WTC11 (cell line): ENCODE data around the gene RETREG2. TPM values are rescaled to one million over a fixed set of nuclear protein-coding genes. Genes with fewer than 3 reads are reported as not detected.

Source experiments
- ATAC-seq: fragments of 200-7000 bp; cut with Tn5 transposase; 2 replicates; pipeline ENCODE4 v1.10.0; 2021; ENCODE audit warnings: mild to moderate bottlenecking, moderate library complexity
- CTCF ChIA-PET: fragments of 300-600 bp; sonication (Branson Sonifier 250); formaldehyde crosslinking; loops from one replicate; lab custom pipeline; 2021; ENCODE audit warnings: antibody characterized with exemption; lab: Charles Lee
- POLR2A ChIA-PET: fragments of 350-600 bp; sonication (Branson Sonifier 250); formaldehyde crosslinking; loops from one replicate; lab custom pipeline; 2021; ENCODE audit warnings: antibody characterized with exemption; lab: Charles Lee
- DNase-seq: peaks from one replicate; pipeline ENCODE4 v3.0.0; 2021; ENCODE audit warnings: low spot score
- H3K27ac Mint-ChIP-seq: 2 replicates; pipeline ENCODE4 v1.8.0; 2021; ENCODE audit warnings: mixed read lengths
- H3K27me3 Mint-ChIP-seq: 2 replicates; pipeline ENCODE4 v1.8.0; 2021; ENCODE audit warnings: low read depth, mild to moderate bottlenecking, moderate library complexity, mixed read lengths
- H3K36me3 Mint-ChIP-seq: 2 replicates; pipeline ENCODE4 v1.8.0; 2021; ENCODE audit warnings: mixed read lengths
- H3K4me1 Mint-ChIP-seq: 2 replicates; pipeline ENCODE4 v1.8.0; 2022; ENCODE audit warnings: mixed read lengths
- H3K4me3 Mint-ChIP-seq: 2 replicates; pipeline ENCODE4 v1.8.0; 2021; ENCODE audit warnings: mild to moderate bottlenecking, moderate library complexity, mixed read lengths
- H3K9me3 Mint-ChIP-seq: 2 replicates; pipeline ENCODE4 v1.8.0; 2021; ENCODE audit warnings: mixed read lengths
- ARID4B ChIP-seq: sonication (generic); formaldehyde crosslinking; IDR thresholded peaks from 2 replicates; pipeline ENCODE4 v1.8.0; 2023; ENCODE audit warnings: missing genetic modification reagents, mild to moderate bottlenecking, borderline replicate concordance
- ATF6 ChIP-seq: sonication (generic); formaldehyde crosslinking; IDR thresholded peaks from 2 replicates; pipeline ENCODE4 v1.8.1; 2023; ENCODE audit warnings: mild to moderate bottlenecking, missing genetic modification reagents
- ESRRA ChIP-seq: sonication (generic); formaldehyde crosslinking; IDR thresholded peaks from 2 replicates; pipeline ENCODE4 v1.8.1; 2022; ENCODE audit warnings: mild to moderate bottlenecking, missing genetic modification reagents, borderline replicate concordance
- GTF2I ChIP-seq: fragments of 250-450 bp; sonication (Bioruptor Pico); conservative IDR thresholded peaks from 2 replicates; pipeline ENCODE4 v1.4.0; 2021; ENCODE audit warnings: mild to moderate bottlenecking
- HMGA2 ChIP-seq: fragments of 250-450 bp; sonication (Bioruptor Pico); IDR thresholded peaks from 2 replicates; pipeline ENCODE4 v1.4.0; 2021; ENCODE audit warnings: mild to moderate bottlenecking, moderate library complexity
- IRF2 ChIP-seq: sonication (generic); formaldehyde crosslinking; IDR thresholded peaks from 2 replicates; pipeline ENCODE4 v1.8.0; 2022; ENCODE audit warnings: low read depth, missing genetic modification reagents, borderline replicate concordance
- JAZF1 ChIP-seq: fragments of 250-450 bp; sonication (Bioruptor Pico); IDR thresholded peaks from 2 replicates; pipeline ENCODE4 v1.9.0; 2021; ENCODE audit warnings: moderate library complexity, mild to moderate bottlenecking, inconsistent platforms
- KAT7 ChIP-seq: sonication (generic); formaldehyde crosslinking; IDR thresholded peaks from 2 replicates; pipeline ENCODE4 v1.8.1; 2023; ENCODE audit warnings: missing genetic modification reagents, mild to moderate bottlenecking, borderline replicate concordance
- NFATC4 ChIP-seq: fragments of 250-450 bp; sonication (Bioruptor Pico); IDR thresholded peaks from 2 replicates; pipeline ENCODE4 v1.9.0; 2021; ENCODE audit warnings: mild to moderate bottlenecking
- SOX15 ChIP-seq: fragments of 250-450 bp; sonication (Bioruptor Pico); IDR thresholded peaks from 2 replicates; pipeline ENCODE4 v1.9.0; 2021; ENCODE audit warnings: mild to moderate bottlenecking
- ZNF121 ChIP-seq: sonication (generic); formaldehyde crosslinking; IDR thresholded peaks from 2 replicates; pipeline ENCODE4 v1.8.0; 2023; ENCODE audit warnings: missing genetic modification reagents
- ZNF138 ChIP-seq: sonication (generic); formaldehyde crosslinking; conservative IDR thresholded peaks from 2 replicates; pipeline ENCODE4 v1.8.1; 2022; ENCODE audit warnings: mild to moderate bottlenecking, moderate library complexity, missing genetic modification reagents
- ZNF281 ChIP-seq: sonication (generic); formaldehyde crosslinking; IDR thresholded peaks from 2 replicates; pipeline ENCODE4 v1.8.0; 2023; ENCODE audit warnings: mild to moderate bottlenecking, missing genetic modification reagents
- ZNF416 ChIP-seq: fragments of 250-450 bp; sonication (Bioruptor Pico); IDR thresholded peaks from 2 replicates; pipeline ENCODE4 v1.9.0; 2021; ENCODE audit warnings: mild to moderate bottlenecking, inconsistent platforms
- ZNF671 ChIP-seq: fragments of 250-450 bp; sonication (Bioruptor Pico); IDR thresholded peaks from 2 replicates; pipeline ENCODE4 v1.8.0; 2021; ENCODE audit warnings: mild to moderate bottlenecking
- total RNA-seq: library from RNA; stranded (reverse); gene quantifications from 3 replicates; pipeline ENCODE4 v1.2.3, GENCODE V29; 2021
- TF ChIP-seq, protein P1 (sequence below): sonication (generic); formaldehyde crosslinking; IDR thresholded peaks from 2 replicates; pipeline ENCODE4 v1.8.0; 2022; ENCODE audit warnings: missing genetic modification reagents
- TF ChIP-seq, protein P2 (sequence below): fragments of 250-450 bp; sonication (Bioruptor Pico); IDR thresholded peaks from 2 replicates; pipeline ENCODE4 v1.9.0; 2021; ENCODE audit warnings: moderate library complexity, mild to moderate bottlenecking, inconsistent platforms, borderline replicate concordance
- TF ChIP-seq, protein P3 (sequence below): sonication (generic); formaldehyde crosslinking; IDR thresholded peaks from 2 replicates; pipeline ENCODE4 v1.8.1; 2023; ENCODE audit warnings: mild to moderate bottlenecking, missing genetic modification reagents, borderline replicate concordance

RETREG2 gene
- total RNA-seq, 1 experiment from 2014 or later: 60.2 TPM

DNA sequence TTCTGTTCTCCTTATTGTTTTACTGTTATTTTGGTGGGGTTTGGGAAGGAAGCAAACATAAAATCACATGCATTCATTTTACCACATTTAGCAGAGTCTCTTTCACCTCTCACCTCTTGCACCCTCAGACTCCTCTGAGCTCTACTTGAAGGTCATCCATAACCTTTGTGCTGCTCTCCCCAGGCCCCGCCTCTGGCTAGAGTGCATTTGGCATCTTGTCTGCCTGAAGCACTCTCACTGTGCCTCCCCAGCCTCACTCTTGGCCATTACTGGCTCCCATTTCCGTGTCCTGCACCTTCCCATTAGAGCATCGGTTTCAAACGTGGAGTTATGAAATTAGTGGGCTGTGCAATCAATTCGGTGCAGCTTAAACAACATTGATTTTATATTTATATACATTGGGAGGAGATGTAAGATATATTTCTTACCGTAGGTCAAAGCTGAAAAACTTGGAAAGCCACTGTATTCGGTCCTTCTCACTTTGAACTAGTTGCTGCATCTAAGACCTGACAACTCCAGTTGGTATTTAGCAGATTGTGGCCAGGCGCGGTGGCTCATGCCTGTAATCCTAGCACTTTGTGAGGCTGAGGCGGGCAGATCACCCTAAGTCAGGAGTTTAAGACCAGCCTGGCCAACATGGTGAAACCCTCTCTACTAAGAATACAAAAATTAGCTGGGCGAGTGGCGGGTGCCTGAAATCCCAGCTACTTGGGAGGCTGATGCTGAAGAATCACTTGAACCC, 21.6 kb downstream of the RETREG2 start:
- ChIA-PET CTCF (interaction anchor here (1.6 to 2.0 kb wide), 2 partner anchors 95 to 219 kb away, joined by 3 to 6 read pairs; no protein-coding TSS in a partner anchor), POLR2A (interaction anchor here (0.6 kb wide), 1 partner anchor 189 kb away, joined by 3 read pairs; no protein-coding TSS in a partner anchor)
- DNase-seq: no peak
- TF ChIP-seq, protein P1, sequence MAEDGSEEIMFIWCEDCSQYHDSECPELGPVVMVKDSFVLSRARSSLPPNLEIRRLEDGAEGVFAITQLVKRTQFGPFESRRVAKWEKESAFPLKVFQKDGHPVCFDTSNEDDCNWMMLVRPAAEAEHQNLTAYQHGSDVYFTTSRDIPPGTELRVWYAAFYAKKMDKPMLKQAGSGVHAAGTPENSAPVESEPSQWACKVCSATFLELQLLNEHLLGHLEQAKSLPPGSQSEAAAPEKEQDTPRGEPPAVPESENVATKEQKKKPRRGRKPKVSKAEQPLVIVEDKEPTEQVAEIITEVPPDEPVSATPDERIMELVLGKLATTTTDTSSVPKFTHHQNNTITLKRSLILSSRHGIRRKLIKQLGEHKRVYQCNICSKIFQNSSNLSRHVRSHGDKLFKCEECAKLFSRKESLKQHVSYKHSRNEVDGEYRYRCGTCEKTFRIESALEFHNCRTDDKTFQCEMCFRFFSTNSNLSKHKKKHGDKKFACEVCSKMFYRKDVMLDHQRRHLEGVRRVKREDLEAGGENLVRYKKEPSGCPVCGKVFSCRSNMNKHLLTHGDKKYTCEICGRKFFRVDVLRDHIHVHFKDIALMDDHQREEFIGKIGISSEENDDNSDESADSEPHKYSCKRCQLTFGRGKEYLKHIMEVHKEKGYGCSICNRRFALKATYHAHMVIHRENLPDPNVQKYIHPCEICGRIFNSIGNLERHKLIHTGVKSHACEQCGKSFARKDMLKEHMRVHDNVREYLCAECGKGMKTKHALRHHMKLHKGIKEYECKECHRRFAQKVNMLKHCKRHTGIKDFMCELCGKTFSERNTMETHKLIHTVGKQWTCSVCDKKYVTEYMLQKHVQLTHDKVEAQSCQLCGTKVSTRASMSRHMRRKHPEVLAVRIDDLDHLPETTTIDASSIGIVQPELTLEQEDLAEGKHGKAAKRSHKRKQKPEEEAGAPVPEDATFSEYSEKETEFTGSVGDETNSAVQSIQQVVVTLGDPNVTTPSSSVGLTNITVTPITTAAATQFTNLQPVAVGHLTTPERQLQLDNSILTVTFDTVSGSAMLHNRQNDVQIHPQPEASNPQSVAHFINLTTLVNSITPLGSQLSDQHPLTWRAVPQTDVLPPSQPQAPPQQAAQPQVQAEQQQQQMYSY (CRISPR knock-in tag): no peak
- no peak for TF ChIP-seq ESRRA
- no peak for TF ChIP-seq ATF6
- no peak for TF ChIP-seq ARID4B (CRISPR knock-in tag)
- TF ChIP-seq ZNF416 (CRISPR knock-in tag): no peak
- TF ChIP-seq NFATC4 (CRISPR knock-in tag): no peak
- TF ChIP-seq ZNF138 (CRISPR knock-in tag): no peak
- TF ChIP-seq, protein P2, sequence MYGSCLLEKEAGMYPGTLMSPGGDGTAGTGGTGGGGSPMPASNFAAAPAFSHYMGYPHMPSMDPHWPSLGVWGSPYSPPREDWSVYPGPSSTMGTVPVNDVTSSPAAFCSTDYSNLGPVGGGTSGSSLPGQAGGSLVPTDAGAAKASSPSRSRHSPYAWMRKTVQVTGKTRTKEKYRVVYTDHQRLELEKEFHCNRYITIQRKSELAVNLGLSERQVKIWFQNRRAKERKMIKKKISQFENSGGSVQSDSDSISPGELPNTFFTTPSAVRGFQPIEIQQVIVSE (CRISPR knock-in tag): no peak
- no peak for TF ChIP-seq KAT7 (CRISPR knock-in tag)
- no peak for TF ChIP-seq ZNF121 (CRISPR knock-in tag)
- TF ChIP-seq SOX15 (CRISPR knock-in tag): no peak
- no peak for TF ChIP-seq HMGA2 (CRISPR knock-in tag)
- no peak for TF ChIP-seq JAZF1 (CRISPR knock-in tag)
- TF ChIP-seq, protein P3, sequence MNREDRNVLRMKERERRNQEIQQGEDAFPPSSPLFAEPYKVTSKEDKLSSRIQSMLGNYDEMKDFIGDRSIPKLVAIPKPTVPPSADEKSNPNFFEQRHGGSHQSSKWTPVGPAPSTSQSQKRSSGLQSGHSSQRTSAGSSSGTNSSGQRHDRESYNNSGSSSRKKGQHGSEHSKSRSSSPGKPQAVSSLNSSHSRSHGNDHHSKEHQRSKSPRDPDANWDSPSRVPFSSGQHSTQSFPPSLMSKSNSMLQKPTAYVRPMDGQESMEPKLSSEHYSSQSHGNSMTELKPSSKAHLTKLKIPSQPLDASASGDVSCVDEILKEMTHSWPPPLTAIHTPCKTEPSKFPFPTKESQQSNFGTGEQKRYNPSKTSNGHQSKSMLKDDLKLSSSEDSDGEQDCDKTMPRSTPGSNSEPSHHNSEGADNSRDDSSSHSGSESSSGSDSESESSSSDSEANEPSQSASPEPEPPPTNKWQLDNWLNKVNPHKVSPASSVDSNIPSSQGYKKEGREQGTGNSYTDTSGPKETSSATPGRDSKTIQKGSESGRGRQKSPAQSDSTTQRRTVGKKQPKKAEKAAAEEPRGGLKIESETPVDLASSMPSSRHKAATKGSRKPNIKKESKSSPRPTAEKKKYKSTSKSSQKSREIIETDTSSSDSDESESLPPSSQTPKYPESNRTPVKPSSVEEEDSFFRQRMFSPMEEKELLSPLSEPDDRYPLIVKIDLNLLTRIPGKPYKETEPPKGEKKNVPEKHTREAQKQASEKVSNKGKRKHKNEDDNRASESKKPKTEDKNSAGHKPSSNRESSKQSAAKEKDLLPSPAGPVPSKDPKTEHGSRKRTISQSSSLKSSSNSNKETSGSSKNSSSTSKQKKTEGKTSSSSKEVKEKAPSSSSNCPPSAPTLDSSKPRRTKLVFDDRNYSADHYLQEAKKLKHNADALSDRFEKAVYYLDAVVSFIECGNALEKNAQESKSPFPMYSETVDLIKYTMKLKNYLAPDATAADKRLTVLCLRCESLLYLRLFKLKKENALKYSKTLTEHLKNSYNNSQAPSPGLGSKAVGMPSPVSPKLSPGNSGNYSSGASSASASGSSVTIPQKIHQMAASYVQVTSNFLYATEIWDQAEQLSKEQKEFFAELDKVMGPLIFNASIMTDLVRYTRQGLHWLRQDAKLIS (CRISPR knock-in tag): no peak
- TF ChIP-seq IRF2: no peak
- no peak for TF ChIP-seq ZNF671
- no peak for TF ChIP-seq GTF2I (CRISPR knock-in tag)
- TF ChIP-seq ZNF281 (CRISPR knock-in tag): no peak
- no peak for ATAC-seq
- H3K36me3 Mint-ChIP-seq: no peaks in the 10 kb centered on the region
- no peak overlapping the region for H3K4me3 Mint-ChIP-seq
- peaks cover 11% of the 10 kb centered on the region for H3K27me3 Mint-ChIP-seq
- peaks cover 8% of the 10 kb centered on the region for H3K4me1 Mint-ChIP-seq
- no peak overlapping the region for H3K27ac Mint-ChIP-seq
- peaks cover 14% of the 10 kb centered on the region for H3K9me3 Mint-ChIP-seq
